GM23338 (cell line): ENCODE results near the gene CNPY4. TPM values are rescaled to one million over a fixed set of nuclear protein-coding genes. Genes with fewer than 3 reads are reported as not detected.

Source experiments
- ATAC-seq: fragments of 200-7000 bp; cut with Tn5 transposase; 3 replicates; pipeline ENCODE4 v1.9.1; 2020
- DNase-seq: peaks from one replicate; pipeline ENCODE4 v3.0.0-alpha.2; 2015; ENCODE audit warnings: low spot score
- H2AFZ ChIP-seq: fragments of 200-600 bp; sonication (generic); 2 replicates; pipeline ENCODE4 v1.8.0; 2016; ENCODE audit warnings: antibody characterized with exemption, mild to moderate bottlenecking, moderate library complexity
- H3F3A ChIP-seq: fragments of 200-600 bp; sonication (generic); replicated peaks from 2 replicates; pipeline ENCODE4 v1.8.0; 2017; ENCODE audit warnings: antibody characterized with exemption, mixed run types, low read depth
- H3K27ac ChIP-seq: fragments of 200-600 bp; sonication (generic); 2 replicates; pipeline ENCODE4 v1.6.1; 2016; ENCODE audit warnings: low read depth
- H3K27me3 ChIP-seq: fragments of 200-600 bp; sonication (generic); 2 replicates; pipeline ENCODE4 v1.8.0; 2016; ENCODE audit warnings: mild to moderate bottlenecking, mixed run types, moderate library complexity; ENCODE audit not compliant: insufficient read depth
- H3K36me3 ChIP-seq: fragments of 200-600 bp; sonication (generic); 2 replicates; pipeline ENCODE4 v1.8.0; 2016; ENCODE audit warnings: mild to moderate bottlenecking; ENCODE audit not compliant: insufficient read depth
- H3K4me1 ChIP-seq: fragments of 200-600 bp; sonication (generic); 2 replicates; pipeline ENCODE4 v1.8.0; 2016; ENCODE audit warnings: mild to moderate bottlenecking, moderate library complexity; ENCODE audit not compliant: insufficient read depth
- H3K4me2 ChIP-seq: fragments of 200-600 bp; sonication (generic); 2 replicates; pipeline ENCODE4 v1.7.1; 2017; ENCODE audit warnings: mixed run types
- H3K4me3 ChIP-seq: fragments of 200-600 bp; sonication (generic); 2 replicates; pipeline ENCODE4 v1.6.1; 2016; ENCODE audit warnings: mixed run types
- H3K79me2 ChIP-seq: fragments of 200-600 bp; sonication (generic); replicated peaks from 2 replicates; pipeline ENCODE4 v1.8.0; 2017; ENCODE audit warnings: mild to moderate bottlenecking; ENCODE audit not compliant: insufficient read depth
- H3K9me2 ChIP-seq: fragments of 200-600 bp; sonication (generic); 2 replicates; pipeline ENCODE4 v1.8.0; 2017; ENCODE audit not compliant: insufficient read depth
- H4K20me1 ChIP-seq: fragments of 200-600 bp; sonication (generic); replicated peaks from 2 replicates; pipeline ENCODE4 v1.8.0; 2017; ENCODE audit warnings: mild to moderate bottlenecking; ENCODE audit not compliant: insufficient read depth
- H3K27ac Mint-ChIP-seq: 2 replicates; pipeline ENCODE4 v1.8.0; 2020; ENCODE audit warnings: inconsistent platforms, mild to moderate bottlenecking, moderate library complexity, mixed read lengths
- H3K27me3 Mint-ChIP-seq: 3 replicates; pipeline ENCODE4 v1.8.0; 2022; ENCODE audit warnings: low read depth, mild to moderate bottlenecking, moderate library complexity, mixed read lengths, inconsistent platforms; ENCODE audit not compliant: insufficient read depth, poor library complexity
- H3K36me3 Mint-ChIP-seq: 3 replicates; pipeline ENCODE4 v1.8.0; 2021; ENCODE audit warnings: low read depth, mild to moderate bottlenecking, inconsistent platforms, moderate library complexity, mixed read lengths
- H3K4me1 Mint-ChIP-seq: 3 replicates; pipeline ENCODE4 v1.8.0; 2020; ENCODE audit warnings: mild to moderate bottlenecking, inconsistent platforms, mixed read lengths
- H3K4me3 Mint-ChIP-seq: 3 replicates; pipeline ENCODE4 v1.8.0; 2021; ENCODE audit warnings: moderate library complexity, mild to moderate bottlenecking, inconsistent platforms, mixed read lengths
- H3K9me3 Mint-ChIP-seq: 3 replicates; pipeline ENCODE4 v1.8.0; 2020; ENCODE audit warnings: moderate library complexity, mild to moderate bottlenecking, inconsistent platforms, mixed read lengths
- CREB1 ChIP-seq: fragments of 250-450 bp; sonication (Bioruptor Pico); IDR thresholded peaks from 2 replicates; pipeline ENCODE4 v1.5.0; 2020; ENCODE audit warnings: low read depth, mild to moderate bottlenecking, moderate library complexity
- STAT1 ChIP-seq: IDR thresholded peaks from one replicate; pipeline ENCODE4 v1.6.1; 2016; ENCODE audit warnings: antibody characterized with exemption; ENCODE audit not compliant: unreplicated experiment
- polyA plus RNA-seq: library from polyadenylated mRNA; unstranded; fragments of >200 nt; fragmentation: Nextera tagmentation; extraction: Ambion mirVana; gene quantifications from 2 replicates; pipeline ENCODE4 v1.2.1, GENCODE V29; 2016
- total RNA-seq: library from RNA; depleted of rRNA; stranded (reverse); fragments of >200 nt; shearing (Covaris generic); gene quantifications from 2 replicates; pipeline ENCODE4 v1.2.3, GENCODE V29; 2014
- TF ChIP-seq, protein P1 (sequence below), 2 experiments: fragments of 200-600 bp in 1 of 2; sonication (generic) in 1 of 2; conservative IDR thresholded peaks; 2 replicates each; pipeline versions ENCODE4 v1.5.1 to v1.6.1; 2016 to 2017; ENCODE audit warnings: antibody characterized with exemption in 2 of 2, low read depth in 2 of 2, mild to moderate bottlenecking in 2 of 2, moderate library complexity in 1 of 2
- TF ChIP-seq, protein P2 (sequence below): IDR thresholded peaks from 2 replicates; pipeline ENCODE4 v1.6.1; 2016; ENCODE audit warnings: antibody characterized with exemption

Gene CNPY4
- total and polyA plus RNA-seq, 2 experiments from 2014 or later = 10.7 to 12.0 TPM

DNA sequence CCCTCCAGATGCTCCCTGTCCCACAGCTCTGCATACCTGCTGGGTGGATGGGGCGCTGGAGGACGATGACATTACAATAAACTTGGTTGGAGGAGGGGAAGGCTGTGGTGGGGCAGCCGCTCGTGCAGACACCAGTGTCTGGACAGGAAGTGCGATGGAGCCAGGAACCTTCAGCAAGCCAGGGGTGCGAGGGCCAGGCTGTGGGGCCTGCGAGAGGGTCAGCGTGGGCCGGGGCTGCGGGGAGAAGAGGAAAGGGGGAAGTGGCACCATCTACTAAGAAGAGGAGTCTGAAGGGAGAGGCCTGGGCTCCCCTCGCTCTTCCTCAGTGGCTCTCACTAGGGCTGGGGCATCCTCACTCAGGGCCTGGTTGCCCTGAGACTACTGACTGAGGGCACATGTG, 11.5 kb upstream of the CNPY4 start:
- Histone ChIP-seq H3K4me1 (no peaks in the 10 kb centered on the region), H3F3A (no peaks in the 10 kb centered on the region; the same call in 1 of the 2 replicates), H4K20me1 (no peaks in the 10 kb centered on the region), H3K9me2 (no peaks in the 10 kb centered on the region), H3K36me3 (peaks cover 17% of the 10 kb centered on the region; the same call in 1 of the 2 replicates), H3K4me2 (no peak overlapping the region), H3K27ac (no peak overlapping the region), H3K79me2 (no peaks in the 10 kb centered on the region), H3K27me3 (no peaks in the 10 kb centered on the region), H2AFZ (no peak overlapping the region), H3K4me3 (no peak overlapping the region)
- no peak overlapping the region for H3K4me3 Mint-ChIP-seq
- peaks cover 28% of the 10 kb centered on the region for H3K27me3 Mint-ChIP-seq
- DNase-seq (no peak), ATAC-seq (no peak)
- H3K4me1 Mint-ChIP-seq = peaks cover 2% of the 10 kb centered on the region; the same call in 2 of the 3 replicates
- peak overlapping the region; percentile 62; the same call in 1 of the 2 replicates for H3K27ac Mint-ChIP-seq
- peaks cover 82% of the 10 kb centered on the region for H3K36me3 Mint-ChIP-seq
- H3K9me3 Mint-ChIP-seq = no peaks in the 10 kb centered on the region
- TF ChIP-seq CREB1 (CRISPR knock-in tag) = no peak

- Histone ChIP-seq H3F3A (no peaks in the 10 kb centered on the region; the same call in 1 of the 2 replicates), H2AFZ (no peak overlapping the region), H3K9me2 (no peaks in the 10 kb centered on the region), H3K4me3 (no peak overlapping the region), H3K4me2 (no peak overlapping the region), H3K79me2 (no peaks in the 10 kb centered on the region), H3K27me3 (no peaks in the 10 kb centered on the region), H3K4me1 (no peaks in the 10 kb centered on the region), H3K27ac (no peak overlapping the region), H4K20me1 (no peaks in the 10 kb centered on the region), H3K36me3 (peaks cover 17% of the 10 kb centered on the region; the same call in 1 of the 2 replicates)
- Mint-ChIP-seq H3K9me3 (no peaks in the 10 kb centered on the region), H3K4me3 (no peak overlapping the region), H3K36me3 (peaks cover 86% of the 10 kb centered on the region), H3K4me1 (peaks cover 2% of the 10 kb centered on the region; the same call in 1 of the 3 replicates), H3K27me3 (peaks cover 25% of the 10 kb centered on the region), H3K27ac (no peak overlapping the region)
- no peak for TF ChIP-seq STAT1
- TF ChIP-seq, protein P1, sequence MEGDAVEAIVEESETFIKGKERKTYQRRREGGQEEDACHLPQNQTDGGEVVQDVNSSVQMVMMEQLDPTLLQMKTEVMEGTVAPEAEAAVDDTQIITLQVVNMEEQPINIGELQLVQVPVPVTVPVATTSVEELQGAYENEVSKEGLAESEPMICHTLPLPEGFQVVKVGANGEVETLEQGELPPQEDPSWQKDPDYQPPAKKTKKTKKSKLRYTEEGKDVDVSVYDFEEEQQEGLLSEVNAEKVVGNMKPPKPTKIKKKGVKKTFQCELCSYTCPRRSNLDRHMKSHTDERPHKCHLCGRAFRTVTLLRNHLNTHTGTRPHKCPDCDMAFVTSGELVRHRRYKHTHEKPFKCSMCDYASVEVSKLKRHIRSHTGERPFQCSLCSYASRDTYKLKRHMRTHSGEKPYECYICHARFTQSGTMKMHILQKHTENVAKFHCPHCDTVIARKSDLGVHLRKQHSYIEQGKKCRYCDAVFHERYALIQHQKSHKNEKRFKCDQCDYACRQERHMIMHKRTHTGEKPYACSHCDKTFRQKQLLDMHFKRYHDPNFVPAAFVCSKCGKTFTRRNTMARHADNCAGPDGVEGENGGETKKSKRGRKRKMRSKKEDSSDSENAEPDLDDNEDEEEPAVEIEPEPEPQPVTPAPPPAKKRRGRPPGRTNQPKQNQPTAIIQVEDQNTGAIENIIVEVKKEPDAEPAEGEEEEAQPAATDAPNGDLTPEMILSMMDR (conservative IDR thresholded peaks at IDR 0.05; ENCODE audit: low read depth in 2 of 2) = peak; percentile 26 to 33
- ATAC-seq (peak; percentile 43), DNase-seq (no peak)
Observed at GRCh38 chr7:100109521-100110163, 9.8 kb upstream of the CNPY4 start.

GRCh38 chr7:100111156-100111555, 8.3 kb upstream of the CNPY4 start:
- H3K9me3 Mint-ChIP-seq = no peaks in the 10 kb centered on the region
- TF ChIP-seq, protein P2, sequence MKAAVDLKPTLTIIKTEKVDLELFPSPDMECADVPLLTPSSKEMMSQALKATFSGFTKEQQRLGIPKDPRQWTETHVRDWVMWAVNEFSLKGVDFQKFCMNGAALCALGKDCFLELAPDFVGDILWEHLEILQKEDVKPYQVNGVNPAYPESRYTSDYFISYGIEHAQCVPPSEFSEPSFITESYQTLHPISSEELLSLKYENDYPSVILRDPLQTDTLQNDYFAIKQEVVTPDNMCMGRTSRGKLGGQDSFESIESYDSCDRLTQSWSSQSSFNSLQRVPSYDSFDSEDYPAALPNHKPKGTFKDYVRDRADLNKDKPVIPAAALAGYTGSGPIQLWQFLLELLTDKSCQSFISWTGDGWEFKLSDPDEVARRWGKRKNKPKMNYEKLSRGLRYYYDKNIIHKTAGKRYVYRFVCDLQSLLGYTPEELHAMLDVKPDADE = no peak
- peaks cover 17% of the 10 kb centered on the region; the same call in 1 of the 2 replicates for H3K36me3 ChIP-seq

More at GRCh38 chr7:100111156-100111555, 8.3 kb upstream of the CNPY4 start:
- ATAC-seq = no peak
- H3K27ac Mint-ChIP-seq = no peak overlapping the region
- H3K36me3 Mint-ChIP-seq = peaks cover 78% of the 10 kb centered on the region
- no peak overlapping the region for H2AFZ ChIP-seq
- H3F3A ChIP-seq = no peaks in the 10 kb centered on the region; the same call in 1 of the 2 replicates
- H3K4me1 Mint-ChIP-seq = peaks cover 2% of the 10 kb centered on the region; the same call in 1 of the 3 replicates
- H3K27ac ChIP-seq = no peak overlapping the region
- H3K4me3 Mint-ChIP-seq = no peak overlapping the region
- no peak overlapping the region for H3K4me3 ChIP-seq
- H3K79me2 ChIP-seq = no peaks in the 10 kb centered on the region
- no peaks in the 10 kb centered on the region for H3K27me3 ChIP-seq
- no peaks in the 10 kb centered on the region for H3K4me1 ChIP-seq
- no peak overlapping the region for H3K4me2 ChIP-seq
- no peak for DNase-seq
- H4K20me1 ChIP-seq = no peaks in the 10 kb centered on the region
- no peaks in the 10 kb centered on the region for H3K9me2 ChIP-seq
- H3K27me3 Mint-ChIP-seq = peaks cover 15% of the 10 kb centered on the region
